ENCODE data around the gene TENM4.

The TENM4 gene

DNA sequence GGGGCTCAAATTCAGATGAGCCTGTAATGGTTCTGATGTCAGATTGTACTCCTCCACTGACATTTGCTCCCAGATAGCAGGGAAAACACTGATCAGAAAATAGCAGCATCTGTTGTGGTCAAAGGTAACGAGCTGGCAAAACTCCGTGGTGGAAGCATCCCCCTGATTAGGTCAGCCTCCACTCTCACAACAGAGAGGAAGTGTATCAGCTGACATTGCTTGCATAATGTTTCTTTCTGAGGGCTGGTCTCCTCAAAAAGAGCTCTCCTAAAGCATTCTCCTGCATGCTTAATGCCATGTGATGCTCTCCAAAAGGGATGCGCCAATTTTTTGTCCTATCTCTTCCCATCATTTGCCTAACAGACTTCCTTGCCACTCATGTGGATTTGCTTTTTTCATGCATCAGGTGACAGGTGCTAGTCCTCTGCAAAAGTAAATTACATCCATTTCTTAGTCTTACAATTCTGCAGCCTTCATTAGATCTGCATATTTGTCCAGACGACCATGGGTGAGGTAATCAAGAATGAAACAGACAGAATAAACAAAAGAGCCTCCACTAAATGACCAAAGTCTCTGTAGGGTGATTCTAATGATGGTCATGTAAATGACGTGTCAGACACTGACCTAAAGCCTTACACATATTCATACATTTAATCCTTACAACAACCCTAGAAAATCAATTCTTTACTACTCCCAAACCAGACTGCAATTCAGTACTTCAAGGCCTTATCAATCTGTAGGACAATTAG, 6.4 kb upstream of the TENM4 start:
- DNase-seq = no peak

DNA sequence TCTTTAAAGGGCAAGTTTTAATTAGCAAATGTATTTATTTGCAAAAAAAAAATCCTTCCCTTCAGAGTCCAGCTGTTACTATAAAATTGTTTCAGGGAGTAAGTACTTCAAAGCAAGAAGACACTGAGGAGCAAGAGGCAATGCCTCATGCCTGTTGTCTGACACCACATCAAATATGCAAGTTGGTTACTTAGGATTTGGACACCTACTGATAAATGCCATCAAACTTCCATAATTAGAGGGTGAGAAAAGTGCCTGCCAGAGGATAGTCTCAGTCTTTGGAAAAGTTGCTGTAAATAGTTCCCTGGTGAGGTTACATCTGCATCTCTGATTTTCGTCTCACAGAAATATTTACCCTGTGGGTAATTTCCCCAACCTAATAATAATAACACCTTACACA, 4.1 kb upstream of the TENM4 start:
- no peak for DNase-seq

DNA sequence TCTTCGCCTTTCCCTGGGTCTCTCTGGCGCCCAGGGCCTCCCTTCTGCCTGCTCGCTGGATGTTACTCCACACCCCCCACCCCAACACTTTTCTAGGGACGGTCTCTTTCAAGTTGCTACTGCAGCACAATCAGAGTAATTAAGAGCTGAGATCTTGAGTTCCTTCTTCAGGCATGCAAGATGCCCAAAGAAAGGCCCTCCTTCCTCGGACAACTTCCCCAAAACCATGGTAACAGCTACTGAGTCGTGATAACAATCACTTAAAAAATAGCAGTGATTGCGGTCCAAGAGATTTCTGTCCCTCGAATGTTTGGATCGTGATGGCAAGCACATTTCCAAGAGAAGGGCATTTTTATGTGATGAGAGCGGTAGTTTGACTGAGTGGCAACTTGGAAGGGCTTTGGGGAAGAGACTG, 638 bp upstream of the TENM4 start:
- DNase-seq = no peak

DNA sequence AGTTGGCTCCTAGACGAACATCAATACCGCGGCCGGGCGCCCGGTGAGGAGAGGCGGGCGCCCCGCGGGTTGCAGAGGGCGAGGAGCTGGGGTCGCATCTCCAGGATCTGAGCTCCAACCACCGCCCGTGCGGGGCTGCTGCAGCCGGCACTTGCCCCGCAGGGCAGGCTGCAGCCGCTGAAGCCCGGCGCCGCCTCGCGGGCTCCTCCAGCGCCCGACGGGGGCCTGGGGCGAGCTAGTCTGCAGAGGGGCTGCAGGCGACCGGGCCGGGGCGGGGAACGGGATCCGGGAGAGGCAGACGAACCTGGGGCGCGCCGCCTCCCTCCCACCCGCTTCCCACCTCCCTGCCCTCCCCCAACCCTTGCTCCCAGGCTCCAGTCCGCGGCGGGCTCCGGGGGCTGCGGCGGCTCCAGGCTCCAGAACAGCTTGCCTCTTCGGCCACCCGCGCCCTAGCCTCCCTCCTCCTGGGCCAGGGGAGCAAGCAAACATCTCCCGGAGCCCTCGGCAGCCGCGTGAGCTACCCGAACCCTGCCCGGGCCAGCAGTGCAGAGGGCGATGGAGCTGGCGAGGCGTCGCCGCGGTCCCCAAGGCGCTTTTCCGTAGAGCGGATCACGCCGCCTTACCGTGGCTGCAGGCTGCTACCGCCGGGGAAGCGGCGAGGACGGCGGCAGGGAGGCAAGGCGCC, 802 bp downstream of the TENM4 start:
- DNase-seq = no peak

DNA sequence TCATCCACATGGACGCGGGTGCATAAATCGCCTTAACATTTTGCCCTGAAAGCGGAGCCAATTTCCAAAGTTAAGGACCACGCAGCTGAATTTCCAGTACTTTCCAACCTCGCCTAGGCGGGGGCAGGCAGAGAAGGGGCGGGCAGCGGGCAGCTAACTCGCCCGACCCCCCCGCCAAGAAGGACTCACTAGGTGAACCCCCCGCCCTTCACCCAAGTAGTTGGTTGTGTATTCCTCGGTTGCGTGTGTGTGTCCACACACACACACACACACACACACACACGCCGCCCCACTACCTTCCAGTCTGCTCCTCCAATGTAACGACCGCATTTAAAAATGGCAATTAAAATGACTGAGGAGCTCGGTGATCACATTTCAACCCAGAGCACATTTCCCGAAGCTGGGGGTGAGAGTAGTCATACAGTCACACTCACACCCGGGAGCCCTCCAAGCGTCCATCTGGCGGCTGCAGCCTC, 1.4 kb downstream of the TENM4 start:
- peak; percentile 20 for DNase-seq

DNA sequence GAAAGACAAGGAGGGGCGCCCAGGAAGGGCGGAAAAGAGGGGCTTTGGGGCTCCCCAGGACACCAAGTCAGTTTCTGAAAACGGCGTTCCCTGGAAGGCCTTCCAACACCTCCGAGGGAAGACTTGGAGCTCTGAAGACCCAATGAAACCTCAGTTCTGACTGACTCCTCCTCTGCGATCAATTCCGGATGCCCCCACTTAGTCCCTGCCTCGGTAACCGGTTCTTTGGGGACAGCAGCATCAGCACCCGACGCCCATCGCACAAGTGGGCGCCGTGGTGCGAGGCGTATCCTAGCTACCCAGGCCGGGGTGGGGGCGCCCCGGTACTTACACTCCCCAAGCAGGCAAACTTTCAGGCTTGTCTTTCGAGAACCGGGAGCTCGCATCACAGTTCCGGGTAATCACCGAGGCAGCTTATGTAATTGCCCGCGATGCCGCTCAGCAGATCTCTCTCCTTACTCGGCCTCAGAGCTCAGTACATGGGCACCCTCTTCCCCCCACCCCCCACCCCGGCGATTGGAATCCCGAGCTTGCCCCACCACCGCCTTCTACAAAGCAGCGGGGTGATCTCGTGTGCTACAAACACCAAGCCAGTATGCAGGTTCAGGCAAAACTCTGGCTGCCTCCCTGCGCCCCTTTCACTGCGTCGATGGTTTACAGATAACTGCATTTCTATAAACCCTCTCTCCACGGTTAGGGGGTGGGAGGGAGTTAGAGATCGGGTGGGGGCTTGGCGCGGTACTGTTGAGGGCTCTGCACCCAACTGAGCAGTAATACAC, 2.0 kb downstream of the TENM4 start:
- peak; percentile 27 for DNase-seq

DNA sequence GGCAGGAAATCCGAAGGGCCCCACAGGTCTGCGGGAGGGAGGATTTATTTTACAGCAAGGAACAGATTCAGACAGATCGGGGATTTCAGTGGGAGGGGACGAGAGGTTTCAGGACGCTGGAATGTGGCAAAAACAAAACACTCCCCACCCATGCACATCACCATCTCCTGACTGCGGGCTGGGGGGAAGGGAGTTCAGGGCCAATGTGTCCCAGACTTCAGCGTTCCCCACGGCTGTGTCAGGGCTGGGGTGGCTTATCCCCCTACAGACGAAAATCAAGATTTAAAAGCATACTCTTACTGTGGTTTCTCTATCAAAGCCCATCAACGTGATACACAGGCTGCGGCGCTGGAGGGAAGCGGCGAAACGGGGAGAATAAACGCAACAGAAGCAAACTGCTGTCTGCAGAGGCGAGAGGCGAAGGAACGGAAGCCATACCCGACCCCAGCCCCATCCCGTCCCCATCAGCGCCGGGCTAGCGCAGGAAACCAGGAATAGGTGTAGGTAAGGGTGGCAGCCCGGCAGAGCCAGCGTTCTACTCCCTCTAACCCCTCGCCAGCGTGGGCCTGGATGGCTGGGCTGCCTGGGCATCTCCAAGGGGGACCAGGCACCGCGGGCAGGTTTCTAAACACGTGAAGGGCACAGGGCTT, 2.7 kb downstream of the TENM4 start:
- DNase-seq = peak; percentile 43

DNA sequence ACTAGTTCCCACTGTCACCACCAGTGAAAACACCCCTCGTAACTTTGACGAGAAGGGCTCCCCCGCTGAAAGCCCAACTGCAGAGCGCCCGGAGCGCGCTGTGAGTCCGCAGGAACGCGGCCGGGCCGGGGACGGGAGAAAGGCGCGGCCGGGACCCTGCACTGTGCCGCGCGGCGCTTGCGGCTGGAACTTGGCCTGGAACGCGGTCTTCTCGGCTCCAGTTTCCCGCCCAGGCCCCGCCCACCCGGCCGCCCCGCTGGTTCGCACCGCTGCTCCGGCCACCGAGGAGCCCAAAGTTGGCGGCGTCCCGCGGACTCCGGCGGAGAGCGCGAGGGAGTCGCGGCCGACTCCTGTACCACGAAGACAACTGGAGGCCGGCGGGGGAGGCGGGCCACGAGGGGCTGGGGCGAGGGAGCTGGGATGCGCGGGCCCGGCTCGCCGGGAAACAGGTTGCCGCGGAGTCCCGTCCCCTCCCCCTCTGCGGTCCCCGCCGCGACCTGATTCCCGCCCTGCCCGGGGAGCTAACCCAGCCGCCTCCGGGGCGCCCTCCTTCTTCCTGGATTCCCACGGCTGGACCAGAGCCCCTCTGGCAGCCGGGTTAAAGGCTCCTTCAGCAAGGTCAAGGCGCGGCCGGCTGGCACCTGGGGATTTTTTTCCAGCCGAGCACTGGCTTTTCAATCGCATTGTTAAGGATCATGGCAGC, 3.4 kb downstream of the TENM4 start:
- DNase-seq = peak; percentile 43

DNA sequence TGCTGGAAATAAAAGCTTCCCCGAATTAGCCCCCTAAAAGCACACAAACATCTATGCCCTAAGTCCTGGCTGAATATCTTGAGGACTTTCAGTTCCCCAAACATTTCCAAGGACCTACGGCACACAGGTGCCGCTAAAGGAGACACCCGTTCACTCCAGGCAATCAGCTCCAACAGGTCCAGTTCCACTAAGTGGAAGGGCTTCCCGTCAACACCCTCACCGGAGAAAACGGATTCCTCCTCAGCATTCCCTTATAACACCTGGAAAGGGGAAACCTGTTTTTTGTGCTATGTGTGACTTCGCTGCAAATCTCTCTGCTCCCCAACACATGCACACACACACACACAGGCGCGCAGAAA, 3.9 kb downstream of the TENM4 start:
- no peak for DNase-seq

DNA sequence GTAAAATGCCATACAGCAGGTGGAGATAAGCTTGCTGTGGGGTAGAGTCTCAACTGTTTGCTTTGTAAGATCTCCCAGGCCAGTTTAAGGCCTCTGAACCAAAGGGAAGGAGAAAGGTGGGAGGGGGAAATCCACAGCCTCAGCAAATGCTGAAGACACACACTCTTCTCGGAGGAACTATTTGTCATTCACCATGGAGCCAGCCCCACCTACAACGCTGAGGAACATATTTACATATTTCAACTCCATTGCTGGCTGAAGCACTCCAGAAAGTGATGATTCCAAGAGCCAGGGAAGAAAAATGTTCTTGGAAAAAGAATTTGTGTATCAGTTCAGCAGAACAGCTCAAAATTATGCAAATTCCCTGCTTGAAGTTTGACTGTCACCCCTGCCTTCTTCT, 6.5 kb downstream of the TENM4 start:
- no peak for DNase-seq

DNA sequence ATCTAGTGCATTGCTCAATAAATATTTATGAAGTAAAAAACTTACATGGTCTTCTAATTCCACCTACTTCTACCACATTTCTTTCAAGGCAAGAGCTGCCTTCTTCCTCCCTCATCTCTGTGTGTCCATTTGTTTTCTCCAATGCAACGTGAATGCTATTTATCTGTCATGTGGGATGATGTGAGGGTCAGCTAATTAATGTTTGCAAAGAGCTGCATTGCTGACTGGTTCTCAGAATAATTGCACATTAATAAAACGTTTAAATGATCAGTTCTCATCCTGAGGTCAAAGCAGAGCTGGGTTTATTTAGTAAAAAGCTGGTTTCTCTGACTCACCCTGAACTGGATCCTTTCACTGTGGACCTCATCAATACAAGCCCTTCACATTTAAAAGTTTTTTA, 8.7 kb downstream of the TENM4 start:
- no peak for DNase-seq

DNA sequence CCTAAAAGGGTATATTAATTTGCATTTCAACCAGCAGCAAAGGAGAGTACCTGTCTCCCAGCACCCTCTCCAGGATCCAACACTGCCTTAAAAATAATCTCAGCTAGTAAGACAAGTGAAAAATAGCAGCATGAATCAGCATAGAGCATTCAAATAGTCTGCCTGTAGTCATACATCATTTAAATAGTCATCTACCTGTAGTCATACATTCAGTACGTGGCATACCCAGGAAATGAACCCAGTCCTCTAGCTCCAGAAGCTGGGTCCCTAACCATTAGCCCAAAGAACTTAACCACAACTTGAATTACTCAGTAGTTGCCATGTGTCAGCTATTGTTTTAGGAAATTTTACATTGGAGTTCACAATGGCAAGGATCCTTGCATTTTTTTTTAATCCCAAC, 9.3 kb downstream of the TENM4 start:
- DNase-seq = no peak

DNA sequence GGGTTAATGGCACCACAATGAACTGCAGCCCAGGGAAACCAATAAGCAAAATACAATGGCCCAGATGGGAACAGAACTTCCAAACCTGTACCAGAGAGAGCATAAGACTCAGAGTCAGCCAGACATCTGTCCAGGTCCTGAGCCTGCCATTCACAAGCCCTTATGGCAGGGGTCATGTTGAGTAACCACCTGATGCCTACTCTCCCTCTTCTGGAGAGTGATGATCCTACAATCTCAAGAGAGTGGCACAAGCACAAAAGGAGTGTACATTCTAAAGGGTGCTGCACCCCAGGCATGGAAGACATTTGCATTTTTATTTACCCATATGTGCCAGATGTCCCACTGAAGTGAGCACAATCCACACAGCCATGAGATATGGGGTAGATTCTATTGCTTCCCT, 10.6 kb downstream of the TENM4 start:
- no peak for DNase-seq

DNA sequence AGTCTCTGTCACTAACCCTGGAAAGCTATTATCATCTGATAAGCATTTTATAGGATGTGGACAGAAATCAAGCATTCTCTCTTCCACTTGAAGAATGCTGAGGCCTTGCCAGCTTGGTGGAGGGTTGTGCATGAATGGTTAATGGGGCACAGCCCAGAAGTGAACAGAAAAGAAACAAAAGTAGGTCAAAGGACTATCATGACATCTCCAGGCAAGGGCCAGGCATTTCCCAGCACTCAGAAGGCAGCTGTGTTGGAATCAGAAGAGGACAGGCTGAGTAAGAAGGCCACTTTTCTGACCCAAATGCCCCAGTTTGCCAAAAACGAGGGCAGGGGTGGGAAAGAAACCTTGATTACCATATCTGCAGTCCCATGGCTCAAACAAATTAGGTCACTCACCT, 12.4 kb downstream of the TENM4 start:
- no peak for DNase-seq

DNA sequence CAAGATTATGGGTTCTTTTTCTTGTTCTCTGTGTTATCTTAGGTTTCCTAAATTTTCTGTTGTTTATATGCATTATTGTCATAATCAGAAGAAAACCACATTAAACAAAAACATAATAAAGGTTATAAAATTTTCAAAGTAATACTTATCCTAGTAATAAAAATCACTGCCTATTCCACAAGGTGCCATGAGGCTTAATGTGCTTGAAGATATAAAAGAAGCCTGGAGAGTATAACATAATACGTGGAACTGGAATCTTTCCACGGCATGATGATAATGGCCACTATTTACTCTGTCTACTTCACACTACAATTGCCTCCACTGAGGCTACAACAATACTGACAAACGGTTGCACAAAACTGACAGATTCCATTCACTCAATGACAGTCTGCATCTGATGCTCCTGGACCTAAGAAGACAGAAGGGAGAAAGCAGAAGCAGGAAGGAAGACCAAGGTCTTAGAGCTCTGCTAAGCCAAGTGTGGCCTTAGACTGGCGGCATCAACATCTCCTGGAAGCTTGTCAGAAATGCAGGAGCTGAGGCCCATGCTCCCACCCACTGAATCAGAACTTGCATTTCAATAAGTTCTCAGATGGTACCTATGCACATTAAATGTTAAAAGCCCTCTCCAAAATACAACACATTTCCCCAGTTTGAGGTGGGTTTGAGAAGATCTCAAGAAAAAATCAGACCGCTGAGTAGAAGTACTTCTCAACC, 13.1 kb downstream of the TENM4 start:
- DNase-seq = no peak

DNA sequence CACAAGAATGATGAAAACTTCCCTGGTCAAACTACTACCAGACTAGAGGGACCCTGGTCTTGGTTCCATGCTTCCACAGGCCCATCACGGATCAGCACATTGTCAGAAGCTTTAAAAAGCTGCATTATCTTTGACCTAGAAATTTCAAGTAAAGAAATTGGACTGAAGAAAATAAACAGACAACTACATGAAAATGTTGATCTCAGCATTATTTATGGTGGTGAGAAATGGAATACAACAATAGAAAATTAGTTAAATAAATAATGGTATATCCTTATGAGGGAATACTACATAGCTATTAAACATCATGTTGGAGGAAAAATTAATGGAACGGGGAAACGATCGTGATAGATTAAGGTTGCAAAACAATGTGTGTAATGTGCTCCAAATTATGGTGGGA, 13.7 kb downstream of the TENM4 start:
- DNase-seq = no peak

DNA sequence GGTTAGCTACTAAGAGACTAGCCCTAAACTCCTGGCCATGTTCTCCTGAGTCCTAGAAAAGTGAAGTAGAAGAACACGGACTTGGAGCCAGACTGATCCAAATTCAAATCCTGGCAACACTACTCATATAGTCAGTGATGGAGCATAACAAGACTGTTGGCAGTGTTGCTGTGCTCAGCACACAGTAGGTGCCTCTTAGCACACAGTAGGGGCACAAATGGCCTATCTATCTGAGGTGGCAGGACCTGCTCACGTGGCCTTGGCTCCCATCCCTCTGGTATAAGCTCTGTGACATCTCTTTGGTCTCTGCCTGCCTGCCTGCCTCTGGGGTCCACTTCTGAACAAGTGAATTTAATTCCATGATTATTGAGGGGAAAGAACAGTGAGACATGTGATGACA, 15.4 kb downstream of the TENM4 start:
- DNase-seq = no peak

DNA sequence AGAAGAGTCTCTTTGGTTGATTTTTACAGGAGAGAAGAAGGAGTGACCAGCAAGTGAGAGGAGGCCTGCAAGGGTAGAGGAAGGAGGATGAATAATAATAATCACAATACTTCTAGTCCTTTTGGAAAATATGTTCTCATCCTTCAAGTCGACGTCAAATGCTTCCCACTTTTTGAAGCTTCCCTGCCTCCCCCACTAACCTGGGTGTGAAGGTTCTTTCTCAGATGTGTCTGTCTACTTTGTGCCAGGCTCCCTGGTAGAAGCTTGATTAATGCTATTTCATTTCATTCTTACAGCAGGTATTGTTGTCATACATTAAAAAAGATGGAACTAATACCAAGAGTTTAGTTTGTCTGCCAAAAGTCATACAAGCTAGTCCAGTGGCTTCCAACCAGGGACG, 17.1 kb downstream of the TENM4 start:
- no peak for DNase-seq

DNA sequence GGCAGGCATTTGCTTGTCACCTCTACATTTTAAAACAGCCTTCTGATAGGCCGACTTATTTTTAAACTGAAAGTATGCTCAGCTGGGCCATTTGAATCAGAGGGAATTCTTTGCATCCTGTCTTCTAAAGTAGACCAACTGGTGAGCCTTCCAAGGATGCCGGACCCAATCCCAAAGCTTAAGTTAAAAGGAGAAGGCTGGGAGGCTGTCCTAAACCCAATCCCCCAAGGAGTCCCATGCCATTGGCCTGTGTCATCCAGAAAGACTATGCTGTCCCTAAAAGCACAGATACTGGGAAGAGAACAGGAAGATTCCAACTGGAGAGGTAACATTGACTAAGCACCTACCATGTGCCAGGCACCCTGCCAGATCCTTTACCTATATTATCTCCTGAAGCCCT, 18.0 kb downstream of the TENM4 start:
- DNase-seq = no peak

DNA sequence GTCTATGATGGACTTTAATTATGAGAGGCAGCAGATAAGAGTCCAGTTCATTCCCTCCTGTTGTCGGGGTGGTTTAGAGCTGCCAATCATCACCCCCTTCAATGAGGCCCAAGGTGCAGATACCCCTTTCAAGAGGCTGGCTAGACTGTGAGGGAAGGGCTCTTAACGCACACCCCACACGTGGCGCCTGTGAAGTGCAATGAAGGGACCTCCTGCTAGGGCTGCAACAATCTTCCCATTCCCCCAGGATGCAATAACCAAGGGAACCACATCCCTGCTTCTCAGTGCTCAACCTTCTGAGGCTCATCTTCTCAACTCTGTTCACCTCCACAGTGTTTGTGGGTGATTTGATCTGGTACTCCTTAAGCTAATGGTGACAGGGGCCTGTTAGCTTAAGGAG, 19.0 kb downstream of the TENM4 start:
- DNase-seq = no peak

DNA sequence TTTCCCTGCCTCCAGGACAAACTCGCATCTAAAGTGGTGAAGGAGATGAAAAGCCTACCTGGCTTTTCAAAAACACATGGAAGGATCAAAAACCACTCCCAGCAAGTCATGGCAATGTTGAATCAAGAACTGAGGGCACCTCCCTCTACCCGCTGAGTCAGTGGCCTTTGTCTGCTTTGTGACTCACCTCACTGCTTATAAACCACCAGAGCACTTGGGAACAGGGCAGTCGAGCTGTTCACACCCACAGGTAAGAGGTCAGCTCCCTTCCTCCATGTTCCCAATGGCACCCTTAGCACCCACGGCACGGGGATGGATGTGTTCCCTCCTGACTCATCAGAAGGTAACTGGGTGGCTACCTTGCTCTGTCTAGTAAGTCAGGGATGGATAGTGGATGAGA, 21.7 kb downstream of the TENM4 start:
- no peak for DNase-seq

DNA sequence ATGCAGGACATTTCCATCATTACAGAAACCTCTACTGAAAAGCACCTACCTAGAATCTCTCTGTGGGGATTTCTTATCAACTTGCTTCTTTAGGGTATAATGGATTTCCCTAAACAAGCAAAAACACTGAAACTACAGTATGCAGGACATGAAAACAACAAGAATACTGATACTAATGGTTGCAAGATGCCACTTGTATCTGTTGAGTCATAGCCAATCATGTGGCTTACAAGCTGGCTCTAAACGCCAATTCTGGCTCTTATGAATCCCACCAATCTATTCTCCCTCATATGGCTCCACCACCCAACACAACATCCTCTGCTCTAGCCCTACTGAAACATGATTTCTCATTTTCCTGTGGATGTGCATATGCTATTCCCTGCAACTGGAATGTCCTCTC, 22.6 kb downstream of the TENM4 start:
- no peak for DNase-seq

All from NCI-H1694 treated with DMSO at 0.1 percent for 48 hours (cell line).